GM21528 (cell line): ENCODE measurements around the gene DBH.

Source experiments
- ATAC-seq: cut with Tn5 transposase; IDR thresholded peaks from one replicate; pipeline ENCODE4 v1.9.1; 2021; ENCODE audit warnings: mild to moderate bottlenecking, moderate library complexity; ENCODE audit not compliant: unreplicated experiment, low FRiP score

Gene DBH

GRCh38 chr9:133708246-133709014 lies 72.3 kb downstream of the DBH start:
- ATAC-seq: no peak
